Naive B cell (primary cell): ENCODE data around the gene CACTIN. TPM values are rescaled to one million over a fixed set of nuclear protein-coding genes. Genes with fewer than 3 reads are reported as not detected.
A peak's percentile ranks its signal among the peaks of the same experiment; 100 is the strongest.

ENCODE experiments used
- ATAC-seq, 2 donors: fragments of 150-1000 bp; cut with Tn5 transposase; 2 replicates each; pipeline ENCODE4 v1.10.0; 2021; ENCODE audit warnings: low read depth in 2 of 2, mild to moderate bottlenecking in 2 of 2, moderate library complexity in 2 of 2
- DNase-seq: peaks from one replicate; pipeline ENCODE4 v3.0.0; 2022
- H3K27ac Mint-ChIP-seq, 6 donors: one replicate each; pipeline ENCODE4 v1.8.0; 2020 to 2022; ENCODE audit warnings: mild to moderate bottlenecking in 6 of 6, mixed read lengths in 6 of 6, moderate library complexity in 5 of 6, inconsistent platforms in 2 of 6
- H3K27me3 Mint-ChIP-seq, 3 donors: one replicate each; pipeline ENCODE4 v1.8.0; 2021 to 2022; ENCODE audit warnings: mixed read lengths in 3 of 3, mild to moderate bottlenecking in 1 of 3
- H3K36me3 Mint-ChIP-seq, 2 donors: one replicate each; pipeline ENCODE4 v1.8.0; 2020 to 2022; ENCODE audit warnings: mixed read lengths in 2 of 2, inconsistent platforms in 1 of 2, mild to moderate bottlenecking in 1 of 2
- H3K4me1 Mint-ChIP-seq, 3 donors: one replicate each; pipeline ENCODE4 v1.8.0; 2020 to 2022; ENCODE audit warnings: mixed read lengths in 3 of 3, inconsistent platforms in 1 of 3, mild to moderate bottlenecking in 1 of 3, moderate library complexity in 1 of 3
- H3K4me3 Mint-ChIP-seq, 8 donors: one replicate each; pipeline ENCODE4 v1.8.0; 2020 to 2022; ENCODE audit warnings: mild to moderate bottlenecking in 8 of 8, mixed read lengths in 8 of 8, moderate library complexity in 8 of 8, inconsistent platforms in 2 of 8
- H3K9me3 Mint-ChIP-seq, 7 donors: one replicate each; pipeline ENCODE4 v1.8.0; 2020 to 2022; ENCODE audit warnings: mixed read lengths in 7 of 7, mild to moderate bottlenecking in 5 of 7, inconsistent platforms in 2 of 7, moderate library complexity in 1 of 7
- polyA plus RNA-seq, 6 donors: library from polyadenylated mRNA; unstranded; fragments of 300-500 nt; fragmentation: Illumina TruSeq; gene quantifications; one replicate each; pipeline ENCODE4 v1.2.3, GENCODE V29; 2021; ENCODE audit warnings: low read depth in 6 of 6

The CACTIN gene
- 10 to 100 TPM in 1 of 6 donors, 1 to 10 TPM in 5; 2.7 to 15.4 (median 7.9) TPM for polyA plus RNA-seq

- Mint-ChIP-seq H3K9me3 (no peaks in the 10 kb centered on the region), H3K27ac (peak within 1 kb of the TSS; percentile 96 to 100 (median 99)), H3K27me3 (no peaks in the 10 kb centered on the region), H3K4me1 (peaks cover 22 to 36% (median 24%) of the 10 kb centered on the region in 3 donors), H3K36me3 (no peaks in the 10 kb centered on the region), H3K4me3 (peak within 1 kb of the TSS; percentile 91 to 100 (median 98))
- peak; percentile 94 to 96 for ATAC-seq
- DNase-seq, result peak; percentile 99
These were observed at the start of gene CACTIN for GRCh38 chr19:3626473-3627350. Gene CACTIN, minus strand, starts transcription at chr19:3626790. Its CDS starts 28 bp downstream, at chr19:3626762.

GRCh38 chr19:3674784-3675543 is 48.4 kb upstream of the CACTIN start:
- Mint-ChIP-seq H3K27ac (peak overlapping the region in 2 of 6 donors; percentile 62 to 76), H3K36me3 (peaks cover 0 to 5% of the 10 kb centered on the region in 2 donors), H3K27me3 (peaks cover 0 to 27% (median 0%) of the 10 kb centered on the region in 3 donors), H3K9me3 (no peaks in the 10 kb centered on the region), H3K4me3 (no peak overlapping the region), H3K4me1 (peaks cover 23 to 37% (median 35%) of the 10 kb centered on the region in 3 donors)
- ATAC-seq (no peak), DNase-seq (no peak)

- ATAC-seq, result no peak
- H3K4me1 Mint-ChIP-seq, result peaks cover 23 to 44% (median 41%) of the 10 kb centered on the region in 3 donors
- peak overlapping the region in 2 of 8 donors; percentile 25 to 41 for H3K4me3 Mint-ChIP-seq
- no peak for DNase-seq
- H3K9me3 Mint-ChIP-seq, result no peaks in the 10 kb centered on the region
- peaks cover 0 to 27% (median 0%) of the 10 kb centered on the region in 3 donors for H3K27me3 Mint-ChIP-seq
- H3K27ac Mint-ChIP-seq, result no peak overlapping the region
- H3K36me3 Mint-ChIP-seq, result peaks cover 0 to 5% of the 10 kb centered on the region in 2 donors
These were observed 47.2 kb upstream of the CACTIN start for GRCh38 chr19:3673506-3674439.

GRCh38 chr19:3672993-3673392 is 46.4 kb upstream of the CACTIN start:
- no peak for ATAC-seq
- H3K4me1 Mint-ChIP-seq, result peaks cover 23 to 44% (median 39%) of the 10 kb centered on the region in 3 donors
- peaks cover 0 to 27% (median 0%) of the 10 kb centered on the region in 3 donors for H3K27me3 Mint-ChIP-seq
- H3K4me3 Mint-ChIP-seq, result peak overlapping the region in 2 of 8 donors; percentile 41 to 45
- H3K36me3 Mint-ChIP-seq, result peaks cover 0 to 5% of the 10 kb centered on the region in 2 donors
- no peak overlapping the region for H3K27ac Mint-ChIP-seq
- DNase-seq, result no peak
- H3K9me3 Mint-ChIP-seq, result no peaks in the 10 kb centered on the region

DNA sequence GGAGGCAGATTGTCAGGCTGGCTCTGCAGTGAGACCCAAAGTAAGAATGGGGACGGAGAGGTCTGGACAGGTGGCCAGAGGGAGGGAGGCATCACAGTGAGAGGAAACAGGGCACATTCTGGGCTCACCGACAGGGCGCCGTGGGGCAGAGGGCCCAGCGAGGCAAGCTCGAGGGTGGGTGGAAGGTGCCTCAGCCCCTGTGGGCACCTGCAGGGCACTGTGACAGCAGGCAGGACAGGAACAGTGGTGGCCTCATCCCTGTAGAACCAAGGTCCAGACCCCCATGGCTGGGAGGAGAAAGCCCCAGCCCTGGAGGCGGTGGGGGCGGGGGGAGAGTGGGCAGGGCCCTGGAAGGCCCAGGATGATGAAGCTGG is 46.0 kb upstream of the CACTIN start:
- ATAC-seq, result no peak
- H3K4me1 Mint-ChIP-seq, result peaks cover 23 to 45% (median 36%) of the 10 kb centered on the region in 3 donors
- peaks cover 0 to 27% (median 0%) of the 10 kb centered on the region in 3 donors for H3K27me3 Mint-ChIP-seq
- peak overlapping the region in 1 of 6 donors; percentile 41 for H3K27ac Mint-ChIP-seq
- H3K9me3 Mint-ChIP-seq, result no peaks in the 10 kb centered on the region
- H3K36me3 Mint-ChIP-seq, result peaks cover 0 to 5% of the 10 kb centered on the region in 2 donors
- no peak for DNase-seq
- H3K4me3 Mint-ChIP-seq, result peak overlapping the region in 1 of 8 donors; percentile 77

- DNase-seq (no peak), ATAC-seq (peak; percentile 21 to 43)
- Mint-ChIP-seq H3K36me3 (no peaks in the 10 kb centered on the region), H3K27ac (peak overlapping the region in 2 of 6 donors; percentile 18 to 41), H3K4me1 (peaks cover 20 to 46% (median 36%) of the 10 kb centered on the region in 3 donors), H3K9me3 (no peaks in the 10 kb centered on the region), H3K27me3 (peaks cover 0 to 27% (median 0%) of the 10 kb centered on the region in 3 donors), H3K4me3 (peak overlapping the region in 7 of 8 donors; percentile 19 to 77 (median 35))
These were observed 45.3 kb upstream of the CACTIN start for GRCh38 chr19:3671680-3672574.

- H3K27me3 Mint-ChIP-seq, result peaks cover 0 to 27% (median 0%) of the 10 kb centered on the region in 3 donors
- H3K27ac Mint-ChIP-seq, result peak overlapping the region in 2 of 6 donors; percentile 18 to 75
- no peaks in the 10 kb centered on the region for H3K36me3 Mint-ChIP-seq
- peaks cover 25 to 52% (median 41%) of the 10 kb centered on the region in 3 donors for H3K4me1 Mint-ChIP-seq
- peak; percentile 26 to 41 for ATAC-seq
- H3K4me3 Mint-ChIP-seq, result peak overlapping the region in 7 of 8 donors; percentile 36 to 83 (median 77)
- DNase-seq, result no peak
- H3K9me3 Mint-ChIP-seq, result no peaks in the 10 kb centered on the region
These were observed 44.4 kb upstream of the CACTIN start for GRCh38 chr19:3670796-3671679.

DNA sequence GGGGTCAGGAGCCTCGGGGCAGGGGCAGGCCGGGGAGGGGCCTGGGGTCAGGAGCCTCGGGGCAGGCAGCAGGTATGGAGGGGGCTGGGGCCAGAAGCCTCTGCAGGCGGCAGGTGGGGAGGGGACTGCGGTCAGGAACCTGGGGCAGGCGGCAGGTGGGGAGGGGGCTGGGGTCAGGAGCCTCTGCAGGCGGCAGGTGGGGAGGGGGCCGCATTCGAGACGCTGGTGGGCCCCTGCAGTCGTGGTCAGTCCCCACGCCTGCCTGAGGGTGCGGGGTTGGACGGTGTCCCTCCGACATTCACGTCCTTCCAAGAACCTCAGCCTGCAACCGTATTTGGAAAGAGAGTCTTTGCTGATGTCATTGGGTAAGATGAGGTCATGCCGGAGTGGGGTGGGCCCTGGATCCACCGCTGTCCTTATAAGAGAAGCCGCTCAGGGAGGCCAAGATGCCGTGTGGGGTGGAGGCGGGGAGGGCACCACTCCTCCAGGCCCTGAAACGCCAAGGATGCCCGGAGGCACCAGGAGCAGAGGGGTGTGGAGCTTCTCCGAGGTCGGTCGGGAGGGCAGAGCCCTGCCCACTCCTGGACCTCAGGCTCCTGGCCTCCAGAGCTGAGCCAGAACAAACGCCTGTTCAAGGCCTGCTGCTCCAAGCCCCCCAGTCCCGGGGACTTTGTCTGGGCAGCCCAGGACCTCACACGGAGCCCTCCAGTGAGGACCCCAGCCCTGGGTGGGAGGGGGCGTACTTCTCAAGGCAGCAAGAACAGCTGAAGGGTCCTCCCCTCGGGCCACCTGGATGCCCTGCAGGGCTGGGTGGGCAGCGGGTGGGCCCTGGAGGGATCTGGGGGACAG is 43.6 kb upstream of the CACTIN start:
- H3K27me3 Mint-ChIP-seq, result peaks cover 0 to 27% (median 0%) of the 10 kb centered on the region in 3 donors
- peak overlapping the region in 3 of 8 donors; percentile 43 to 77 (median 61) for H3K4me3 Mint-ChIP-seq
- ATAC-seq, result no peak
- no peaks in the 10 kb centered on the region for H3K9me3 Mint-ChIP-seq
- peaks cover 30 to 55% (median 47%) of the 10 kb centered on the region in 3 donors for H3K4me1 Mint-ChIP-seq
- no peak for DNase-seq
- H3K27ac Mint-ChIP-seq, result peak overlapping the region in 1 of 6 donors; percentile 75
- H3K36me3 Mint-ChIP-seq, result no peaks in the 10 kb centered on the region

- ATAC-seq (no peak), DNase-seq (no peak)
- Mint-ChIP-seq H3K27me3 (peaks cover 0 to 27% (median 0%) of the 10 kb centered on the region in 3 donors), H3K9me3 (no peaks in the 10 kb centered on the region), H3K4me3 (no peak overlapping the region), H3K27ac (no peak overlapping the region), H3K4me1 (peaks cover 34 to 52% (median 51%) of the 10 kb centered on the region in 3 donors), H3K36me3 (no peaks in the 10 kb centered on the region)
These were observed 42.7 kb upstream of the CACTIN start for GRCh38 chr19:3669082-3669946.
